ENCODE data around the gene RNMT. TPM values are rescaled to one million over a fixed set of nuclear protein-coding genes. Genes with fewer than 3 reads are reported as not detected.

The RNMT gene
- total RNA-seq, 2 experiments from 2014 or later: 54.0 to 57.4 TPM

- ChIA-PET CTCF (no interaction called here), POLR2A (no interaction called here)
Observed at GRCh38 chr18:13809043-13809430, 82.6 kb downstream of the RNMT start.

- CTCF ChIA-PET: no interaction called here
- POLR2A ChIA-PET: no interaction called here
Observed at GRCh38 chr18:13809531-13810255, 83.2 kb downstream of the RNMT start.

GRCh38 chr18:13810950-13811485 is 84.5 kb downstream of the RNMT start:
- POLR2A ChIA-PET: no interaction called here
- CTCF ChIA-PET: interaction anchor here (0.8 to 0.9 kb wide), 2 partner anchors 253 to 281 kb away, joined by 3 read pairs; no protein-coding TSS in a partner anchor

GRCh38 chr18:13811993-13812392 is 85.5 kb downstream of the RNMT start:
- ChIA-PET POLR2A (no interaction called here), CTCF (interaction anchor here (0.7 to 2.2 kb wide), 5 partner anchors 13 to 286 kb away, joined by 3 to 11 read pairs (median 4); partner anchors contain the start of gene MC5R)

GRCh38 chr18:13813271-13813849 is 86.9 kb downstream of the RNMT start:
- ChIA-PET POLR2A (no interaction called here), CTCF (interaction anchor here (0.5 to 2.2 kb wide), 5 partner anchors 11 to 342 kb away, joined by 3 to 11 read pairs (median 4); partner anchors contain the start of gene MC5R)

Other genes starting within 250 kb of the RNMT start
- gene FAM210A, start 115 bp upstream of the RNMT start, total RNA-seq: 10 to 100 TPM; 51.6 to 53.9 TPM
- gene MC5R, start 97.5 kb downstream of the RNMT start, total RNA-seq: not detected
- not detected for gene MC2R, start 188.9 kb downstream of the RNMT start, total RNA-seq

All from activated CD8-positive, alpha-beta memory T cell treated with anti-CD3 and anti-CD28 coated beads for 36 hours (primary cell).